Progenitor cell of endocrine pancreas (in vitro differentiated cells): Measurements from ENCODE around the gene SPNS2. TPM values are rescaled to one million over a fixed set of nuclear protein-coding genes. Genes with fewer than 3 reads are reported as not detected.

ENCODE experiments used
- DNase-seq: peaks from one replicate; pipeline ENCODE4 v3.0.0; 2021; ENCODE audit warnings: low spot score; ENCODE audit not compliant: unreplicated experiment
- H3K27ac Mint-ChIP-seq: 2 replicates; pipeline ENCODE4 v1.8.0; 2021; ENCODE audit warnings: mild to moderate bottlenecking, moderate library complexity, mixed read lengths
- H3K27me3 Mint-ChIP-seq: 2 replicates; pipeline ENCODE4 v1.8.0; 2021; ENCODE audit warnings: mixed read lengths
- H3K36me3 Mint-ChIP-seq: 2 replicates; pipeline ENCODE4 v1.8.0; 2022; ENCODE audit warnings: mixed read lengths; ENCODE audit not compliant: insufficient read depth
- H3K4me1 Mint-ChIP-seq: 2 replicates; pipeline ENCODE4 v1.8.0; 2021; ENCODE audit warnings: low read depth, mixed read lengths
- H3K4me3 Mint-ChIP-seq: 2 replicates; pipeline ENCODE4 v1.8.0; 2021; ENCODE audit warnings: low read depth, mild to moderate bottlenecking, moderate library complexity, mixed read lengths
- H3K9me3 Mint-ChIP-seq: 2 replicates; pipeline ENCODE4 v1.8.0; 2021; ENCODE audit warnings: low read depth, mixed read lengths
- total RNA-seq: library from RNA; stranded (reverse); gene quantifications from 2 replicates; pipeline ENCODE4 v1.2.1, GENCODE V29; 2021
- TF ChIP-seq, protein P1 (sequence below): fragments of 200-600 bp; sonication (generic); IDR thresholded peaks from one replicate; pipeline ENCODE4 v1.5.0; 2021; ENCODE audit warnings: antibody characterized with exemption, mild to moderate bottlenecking; ENCODE audit not compliant: unreplicated experiment

Gene SPNS2
- total RNA-seq, 1 donor from 2014 or later, result 0.60 TPM

DNA sequence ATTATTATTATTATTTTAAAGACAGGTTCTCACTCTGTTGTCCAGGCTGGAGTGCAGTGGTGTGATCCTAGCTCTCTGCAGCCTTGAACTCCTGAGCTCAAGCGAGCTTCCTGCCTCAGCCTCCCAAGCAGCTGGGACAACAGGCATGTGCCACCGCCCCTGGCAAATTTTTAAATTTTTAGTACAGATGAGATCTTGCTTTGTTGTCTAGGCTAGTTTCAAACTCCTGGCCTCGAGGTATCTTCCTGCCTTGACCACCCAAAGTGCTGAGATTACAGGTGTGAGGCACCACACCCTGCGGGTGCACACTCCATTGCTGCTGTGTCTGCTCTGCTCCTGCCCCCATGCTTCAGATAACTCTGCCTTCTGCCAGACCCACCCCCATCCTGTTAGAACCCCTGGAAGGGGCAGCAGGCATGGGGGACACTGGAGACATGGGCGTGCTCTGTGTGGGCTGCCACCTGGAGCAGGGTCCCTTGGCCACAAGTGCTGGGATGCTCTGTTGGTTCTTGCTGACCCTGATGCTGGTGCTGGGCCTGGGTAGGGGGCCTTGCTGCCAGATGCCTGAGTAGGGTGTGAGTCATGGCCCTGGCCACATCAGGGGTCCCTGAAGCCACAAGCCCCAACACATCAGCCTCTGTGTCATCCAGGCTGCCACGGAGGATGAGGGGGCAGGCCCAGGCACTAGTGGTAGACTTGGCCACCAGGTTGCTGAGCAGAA is 59.1 kb downstream of the SPNS2 start:
- H3K36me3 Mint-ChIP-seq, result no peaks in the 10 kb centered on the region
- TF ChIP-seq, protein P1, sequence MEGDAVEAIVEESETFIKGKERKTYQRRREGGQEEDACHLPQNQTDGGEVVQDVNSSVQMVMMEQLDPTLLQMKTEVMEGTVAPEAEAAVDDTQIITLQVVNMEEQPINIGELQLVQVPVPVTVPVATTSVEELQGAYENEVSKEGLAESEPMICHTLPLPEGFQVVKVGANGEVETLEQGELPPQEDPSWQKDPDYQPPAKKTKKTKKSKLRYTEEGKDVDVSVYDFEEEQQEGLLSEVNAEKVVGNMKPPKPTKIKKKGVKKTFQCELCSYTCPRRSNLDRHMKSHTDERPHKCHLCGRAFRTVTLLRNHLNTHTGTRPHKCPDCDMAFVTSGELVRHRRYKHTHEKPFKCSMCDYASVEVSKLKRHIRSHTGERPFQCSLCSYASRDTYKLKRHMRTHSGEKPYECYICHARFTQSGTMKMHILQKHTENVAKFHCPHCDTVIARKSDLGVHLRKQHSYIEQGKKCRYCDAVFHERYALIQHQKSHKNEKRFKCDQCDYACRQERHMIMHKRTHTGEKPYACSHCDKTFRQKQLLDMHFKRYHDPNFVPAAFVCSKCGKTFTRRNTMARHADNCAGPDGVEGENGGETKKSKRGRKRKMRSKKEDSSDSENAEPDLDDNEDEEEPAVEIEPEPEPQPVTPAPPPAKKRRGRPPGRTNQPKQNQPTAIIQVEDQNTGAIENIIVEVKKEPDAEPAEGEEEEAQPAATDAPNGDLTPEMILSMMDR, result no peak
- peaks cover 8% of the 10 kb centered on the region for H3K27me3 Mint-ChIP-seq
- no peaks in the 10 kb centered on the region for H3K9me3 Mint-ChIP-seq
- H3K27ac Mint-ChIP-seq, result no peak overlapping the region
- no peak for DNase-seq
- no peak overlapping the region for H3K4me3 Mint-ChIP-seq
- H3K4me1 Mint-ChIP-seq, result peaks cover 16% of the 10 kb centered on the region

DNA sequence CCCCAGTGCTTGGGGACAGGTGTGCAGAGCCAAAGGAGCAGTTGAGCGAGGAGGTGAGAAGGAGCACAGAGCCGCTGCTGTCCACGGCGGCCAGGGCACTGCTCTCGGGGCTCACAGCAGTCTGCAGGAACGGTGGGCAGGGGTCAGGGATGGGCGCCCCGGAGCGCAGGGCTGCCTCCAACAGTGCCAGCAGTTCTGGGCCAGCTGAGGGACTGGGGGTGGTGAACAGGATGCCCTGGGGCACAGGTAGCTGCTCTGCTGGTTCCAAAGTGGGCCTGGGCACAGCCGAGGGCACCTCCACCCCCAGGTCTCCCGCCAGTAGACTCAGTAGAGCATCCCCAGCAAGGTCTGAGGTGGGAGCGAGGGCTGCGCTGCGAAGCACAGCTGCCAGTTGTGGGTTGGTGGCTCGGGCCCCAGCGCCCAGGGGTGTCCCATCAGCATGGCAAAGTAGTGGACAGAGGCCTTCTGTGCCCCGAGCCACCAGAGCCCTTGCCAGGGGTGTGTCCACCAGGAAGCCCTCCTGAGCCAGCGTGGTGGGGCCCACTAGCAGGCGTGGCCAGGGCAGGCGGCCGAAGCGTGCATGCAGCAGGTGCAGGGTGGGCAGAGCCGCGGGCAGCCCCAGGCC is 59.8 kb downstream of the SPNS2 start:
- TF ChIP-seq, protein P1, result no peak
- H3K4me1 Mint-ChIP-seq, result peaks cover 16% of the 10 kb centered on the region
- H3K36me3 Mint-ChIP-seq, result no peaks in the 10 kb centered on the region
- H3K27me3 Mint-ChIP-seq, result peaks cover 13% of the 10 kb centered on the region
- peak; percentile 9 for DNase-seq
- no peaks in the 10 kb centered on the region for H3K9me3 Mint-ChIP-seq
- no peak overlapping the region for H3K4me3 Mint-ChIP-seq
- H3K27ac Mint-ChIP-seq, result no peak overlapping the region

DNA sequence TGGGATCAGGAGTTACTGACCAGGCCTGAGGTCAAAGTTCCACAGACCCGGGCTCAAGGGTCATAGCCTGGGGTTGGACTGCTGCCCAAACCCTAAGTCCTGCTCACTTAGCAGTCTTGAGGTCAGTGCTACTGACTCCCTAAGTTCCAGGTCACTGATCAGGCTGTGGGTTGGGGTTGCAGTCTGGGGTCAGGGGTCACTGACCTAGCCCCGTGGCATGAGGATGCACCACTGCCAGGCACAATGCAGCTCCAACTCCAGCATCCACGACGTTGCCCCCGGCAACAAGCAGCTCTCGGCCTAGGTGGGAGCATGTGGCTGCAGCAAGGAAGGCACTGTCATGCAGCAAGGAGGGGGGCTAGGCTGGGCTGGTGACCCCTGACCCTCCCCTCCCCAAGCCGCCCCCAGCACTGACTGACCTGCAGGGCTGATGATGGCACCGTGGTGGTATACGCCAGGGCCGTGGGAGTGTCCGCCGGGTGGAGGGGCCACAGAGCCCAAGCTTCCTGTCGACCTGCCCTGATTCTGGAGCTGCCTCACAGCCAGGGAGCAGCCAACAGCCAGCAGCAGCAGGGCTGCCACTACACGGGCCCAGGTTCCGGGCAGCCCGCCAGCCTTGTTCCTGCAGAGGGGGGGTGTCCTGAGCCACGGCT is 60.6 kb downstream of the SPNS2 start:
- Mint-ChIP-seq H3K4me1 (peaks cover 14% of the 10 kb centered on the region), H3K27me3 (peaks cover 14% of the 10 kb centered on the region)

DNA sequence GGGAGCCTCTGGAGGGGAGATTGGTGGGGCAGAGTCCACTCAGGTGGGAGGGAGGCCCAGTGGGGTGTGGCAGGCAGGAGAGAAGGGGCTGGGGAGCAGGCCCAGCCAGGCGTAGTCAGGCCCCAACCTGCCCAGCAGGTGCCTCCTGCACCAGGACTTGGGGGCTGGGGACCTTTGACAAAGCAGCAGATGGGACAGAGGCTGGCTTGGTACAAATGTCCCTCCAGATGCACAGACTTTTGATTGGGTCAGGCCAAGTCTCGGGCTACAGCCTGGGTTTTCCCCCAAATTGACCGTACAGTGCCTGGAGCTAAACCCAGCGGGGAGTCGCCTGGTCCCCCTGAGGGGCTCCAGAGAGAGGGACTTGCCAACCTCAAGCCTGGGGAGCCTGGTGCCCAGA is 61.3 kb downstream of the SPNS2 start:
- TF ChIP-seq, protein P1, result no peak
- H3K27me3 Mint-ChIP-seq, result peaks cover 14% of the 10 kb centered on the region
- H3K27ac Mint-ChIP-seq, result no peak overlapping the region
- H3K36me3 Mint-ChIP-seq, result no peaks in the 10 kb centered on the region
- H3K9me3 Mint-ChIP-seq, result no peaks in the 10 kb centered on the region
- no peak for DNase-seq
- peaks cover 9% of the 10 kb centered on the region for H3K4me1 Mint-ChIP-seq
- H3K4me3 Mint-ChIP-seq, result no peak overlapping the region

More for the DNA sequence above, 60.6 kb downstream of the SPNS2 start:
- Mint-ChIP-seq H3K27ac (no peak overlapping the region), H3K4me3 (no peak overlapping the region), H3K36me3 (no peaks in the 10 kb centered on the region), H3K9me3 (no peaks in the 10 kb centered on the region)
- TF ChIP-seq, protein P1, result no peak
- DNase-seq, result no peak

DNA sequence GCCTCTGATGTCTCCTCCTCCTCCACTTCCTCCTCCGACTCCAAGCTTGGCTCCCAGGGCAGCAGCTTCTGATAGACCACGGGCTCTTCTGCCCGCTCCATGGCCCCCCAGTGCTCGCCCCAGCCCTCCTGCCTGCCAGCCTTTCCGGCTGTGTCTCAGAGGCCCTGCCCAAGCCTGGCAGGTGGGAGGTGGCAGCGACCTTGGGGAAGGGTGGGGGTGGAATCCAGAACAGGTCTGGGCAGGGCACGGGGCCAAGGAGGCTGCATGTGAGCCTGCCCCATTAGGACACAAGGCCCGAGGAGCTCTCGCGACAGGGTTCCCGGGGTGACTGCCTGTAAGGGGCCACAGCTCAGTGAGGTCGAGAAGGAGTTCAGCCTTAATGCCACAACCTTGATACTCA is 61.7 kb downstream of the SPNS2 start, which contains the start of gene GGT6:
Gene GGT6 (minus strand): TSS at position 157 of the 400 bp plus-strand sequence. CDS start 56 bp downstream, at position 101.
- Mint-ChIP-seq H3K4me3 (no peak within 1 kb of the TSS), H3K27ac (no peak within 1 kb of the TSS), H3K4me1 (peaks cover 9% of the 10 kb centered on the region), H3K9me3 (no peaks in the 10 kb centered on the region), H3K36me3 (no peaks in the 10 kb centered on the region), H3K27me3 (peaks cover 14% of the 10 kb centered on the region)
- no peak for DNase-seq
- TF ChIP-seq, protein P1, result no peak
